Esophagus muscularis mucosa (tissue), 4 donors: Measurements from ENCODE around the gene GTF2F1. TPM values are rescaled to one million over a fixed set of nuclear protein-coding genes. Genes with fewer than 3 reads are reported as not detected.
A peak's percentile ranks its signal among the peaks of the same experiment; 100 is the strongest.
"Not testable (repeated sequence)": the region's sequence is repeated elsewhere in the genome, so short reads cannot be mapped to it uniquely, and the experiment has no call there.

Experiments used
- DNase-seq: peaks from one replicate; pipeline ENCODE4 v3.0.0-alpha.2; 2017; ENCODE audit errors: extremely low spot score
- H3K27ac ChIP-seq, 4 donors: fragments of 200-600 bp; sonication (generic); replicated peaks in 1 of 4; 1 replicate in 3 of 4; 2 replicates in 1 of 4; pipeline ENCODE4 v1.5.1; 2016 to 2019; ENCODE audit warnings: mild to moderate bottlenecking in 1 of 4
- H3K27me3 ChIP-seq, 4 donors: fragments of 200-600 bp; sonication (generic); one replicate each; pipeline versions ENCODE4 v1.5.1 to v1.6.0; 2016 to 2019
- H3K36me3 ChIP-seq, 4 donors: fragments of 200-600 bp; sonication (generic); one replicate each; pipeline ENCODE4 v1.5.1; 2016 to 2019
- H3K4me1 ChIP-seq, 4 donors: fragments of 200-600 bp; sonication (generic); one replicate each; pipeline ENCODE4 v1.5.1; 2016 to 2019
- H3K4me3 ChIP-seq, 4 donors: fragments of 200-600 bp; sonication (generic); 1 replicate in 2 of 4; 2 replicates in 2 of 4; pipeline ENCODE4 v1.5.1; 2016 to 2019; ENCODE audit warnings: mild to moderate bottlenecking in 4 of 4, moderate library complexity in 1 of 4
- H3K9me3 ChIP-seq, 4 donors: fragments of 200-600 bp; sonication (generic); 1 replicate in 3 of 4; 2 replicates in 1 of 4; pipeline ENCODE4 v1.5.1; 2016 to 2019
- CTCF ChIP-seq, 3 experiments: fragments of 200-600 bp in 2 of 3; fragments of 450-650 bp in 1 of 3; sonication (generic) in 2 of 3; IDR thresholded peaks; one replicate each; pipeline ENCODE4 v1.5.1; 2017 to 2019; ENCODE audit warnings: antibody characterized with exemption in 3 of 3, mild to moderate bottlenecking in 2 of 3, moderate library complexity in 1 of 3
- EP300 ChIP-seq: sonication (generic); formaldehyde crosslinking; IDR thresholded peaks from one replicate; pipeline ENCODE4 v1.6.1; 2017; ENCODE audit warnings: antibody characterized with exemption
- POLR2A ChIP-seq: fragments of 450-650 bp; IDR thresholded peaks from one replicate; pipeline ENCODE4 v1.6.1; 2017; ENCODE audit warnings: antibody characterized with exemption, moderate library complexity, mild to moderate bottlenecking, low read depth
- POLR2AphosphoS5 ChIP-seq, 2 donors: sonication (generic); formaldehyde crosslinking; IDR thresholded peaks; one replicate each; pipeline ENCODE4 v1.6.1; 2017; ENCODE audit warnings: antibody characterized with exemption in 2 of 2
- WGBS: methylation state at CpG from one replicate; pipeline ENCODE4 v1.1.5; 2018; 5-methylcytosine and 5-hydroxymethylcytosine counted together
- intact Hi-C: fragments of 100-400 bp; cut with DNase I; formaldehyde crosslinking; loops from one replicate; pipeline ENCODE4 v1.15.1; 2023
- total RNA-seq, 4 donors: library from RNA; depleted of rRNA; stranded (reverse); fragments of >200 nt; gene quantifications; one replicate each; pipeline versions ENCODE4 v1.1.0 to v1.2.1, GENCODE V29; 2016

GTF2F1 gene
- total RNA-seq, 4 donors from 2014 or later, result 43.6 to 61.0 (median 56.8) TPM

GRCh38 chr19:6372594-6373095 is 20.3 kb downstream of the GTF2F1 start, which contains the start of gene ALKBH7:
ALKBH7 (plus strand) TSS chr19:6372794; CDS start chr19:6372821, 27 bp downstream.
- peaks cover 15 to 38% (median 35%) of the 10 kb centered on the region in 4 donors for H3K36me3 ChIP-seq
- H3K4me1 ChIP-seq, result peaks cover 13 to 52% (median 45%) of the 10 kb centered on the region in 4 donors
- DNase-seq, result peak; percentile 99
- intact Hi-C loops, result no loop called here
- no peaks in the 10 kb centered on the region for H3K9me3 ChIP-seq
- TF ChIP-seq CTCF (IDR thresholded peaks at IDR 0.05) (no peak), POLR2A (peak; percentile 33), POLR2AphosphoS5 (IDR thresholded peaks at IDR 0.05) (peak; percentile 68 to 82), EP300 (no peak)
- H3K27me3 ChIP-seq, result no peaks in the 10 kb centered on the region
- WGBS, result 0% methylated on average over 2 of the region's 47 CpGs
- peak within 1 kb of the TSS; percentile 71 to 94 (median 84) for H3K4me3 ChIP-seq
- H3K27ac ChIP-seq, result peak within 1 kb of the TSS; percentile 95 to 100 (median 99)

- Histone ChIP-seq H3K36me3 (peaks cover 38 to 62% (median 61%) of the 10 kb centered on the region in 4 donors), H3K4me1 (peaks cover 7 to 21% (median 18%) of the 10 kb centered on the region in 4 donors), H3K9me3 (no peaks in the 10 kb centered on the region), H3K4me3 (no peak overlapping the region), H3K27ac (no peak overlapping the region), H3K27me3 (no peaks in the 10 kb centered on the region)
- 99% methylated on average over 21 of the region's 21 CpGs for WGBS
- no peak for DNase-seq
- intact Hi-C loops, result no loop called here
- TF ChIP-seq POLR2A, result no peak
Measured at GRCh38 chr19:6364353-6364752, 28.6 kb downstream of the GTF2F1 start.

GRCh38 chr19:6362351-6362801 is 30.6 kb downstream of the GTF2F1 start:
- intact Hi-C loops, result no loop called here
- Histone ChIP-seq H3K4me3 (peak overlapping the region; percentile 71 to 93 (median 88)), H3K27me3 (no peaks in the 10 kb centered on the region), H3K36me3 (peaks cover 21 to 43% (median 42%) of the 10 kb centered on the region in 4 donors), H3K4me1 (peaks cover 7 to 21% (median 18%) of the 10 kb centered on the region in 4 donors), H3K9me3 (no peaks in the 10 kb centered on the region), H3K27ac (peak overlapping the region; percentile 87 to 92 (median 90))
- 25% methylated on average over 11 of the region's 11 CpGs for WGBS
- TF ChIP-seq CTCF (IDR thresholded peaks at IDR 0.05), result no peak
- TF ChIP-seq POLR2AphosphoS5 (IDR thresholded peaks at IDR 0.05), result no peak
- no peak for TF ChIP-seq EP300
- no peak for TF ChIP-seq POLR2A
- no peak for DNase-seq

GRCh38 chr19:6362027-6362350 is 31.0 kb downstream of the GTF2F1 start:
- TF ChIP-seq POLR2AphosphoS5 (IDR thresholded peaks at IDR 0.05) (no peak), POLR2A (no peak), EP300 (no peak), CTCF (IDR thresholded peaks at IDR 0.05) (no peak)
- Histone ChIP-seq H3K4me3 (peak overlapping the region; percentile 71 to 93 (median 88)), H3K9me3 (no peaks in the 10 kb centered on the region), H3K27ac (peak overlapping the region; percentile 87 to 92 (median 90)), H3K4me1 (peaks cover 7 to 21% (median 18%) of the 10 kb centered on the region in 4 donors), H3K27me3 (no peaks in the 10 kb centered on the region), H3K36me3 (peaks cover 20 to 39% (median 38%) of the 10 kb centered on the region in 4 donors)
- DNase-seq, result no peak
- intact Hi-C loops, result no loop called here
- 1% methylated on average over 7 of the region's 7 CpGs for WGBS

GRCh38 chr19:6360857-6361216 is 32.1 kb downstream of the GTF2F1 start:
- H3K27ac ChIP-seq, result peak overlapping the region; percentile 87 to 92 (median 90)

GRCh38 chr19:6360445-6360844 is 32.5 kb downstream of the GTF2F1 start:
- peaks cover 7 to 21% (median 18%) of the 10 kb centered on the region in 4 donors for H3K4me1 ChIP-seq
- H3K27ac ChIP-seq, H3K27me3 ChIP-seq, intact Hi-C loops, H3K4me3 ChIP-seq, DNase-seq, H3K9me3 ChIP-seq: not testable (repeated sequence)
- peaks cover 8 to 23% (median 22%) of the 10 kb centered on the region in 4 donors for H3K36me3 ChIP-seq
- 97% methylated on average over 12 of the region's 12 CpGs for WGBS

More at GRCh38 chr19:6360857-6361216, 32.1 kb downstream of the GTF2F1 start:
- WGBS, result 87% methylated on average over 10 of the region's 10 CpGs
- DNase-seq, H3K9me3 ChIP-seq, intact Hi-C loops, H3K27me3 ChIP-seq: not testable (repeated sequence)
- Histone ChIP-seq H3K36me3 (peaks cover 8 to 27% (median 26%) of the 10 kb centered on the region in 4 donors), H3K4me3 (peak overlapping the region; percentile 71 to 93 (median 88)), H3K4me1 (peaks cover 7 to 21% (median 18%) of the 10 kb centered on the region in 4 donors)
